ENCODE measurements around the gene ACSS3. TPM values are rescaled to one million over a fixed set of nuclear protein-coding genes. Genes with fewer than 3 reads are reported as not detected.

The ACSS3 gene
- total RNA-seq, 2 experiments from 2014 or later: not detected

DNA sequence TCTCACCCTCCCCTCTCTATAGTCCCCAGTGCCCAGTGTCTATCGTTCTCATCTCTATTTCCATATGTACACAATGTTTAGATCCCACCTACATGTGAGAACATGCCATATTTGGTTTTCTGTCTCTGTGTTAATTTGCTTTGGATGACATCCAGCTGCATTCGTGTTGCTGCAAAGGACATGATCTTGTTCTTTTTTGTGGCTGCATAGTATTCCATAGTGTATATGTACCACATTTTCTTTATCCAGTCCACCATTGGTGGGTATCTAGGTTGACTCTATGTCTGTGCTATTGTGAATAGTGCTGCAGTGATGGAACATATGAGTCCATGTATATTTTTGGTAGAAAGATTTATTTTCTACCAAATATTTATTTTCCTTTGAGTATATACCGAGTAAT is 45.7 kb downstream of the ACSS3 start:
- ATAC-seq (ENCODE audit: low read depth) (no peak), DNase-seq (no peak)
- POLR2A ChIA-PET: no interaction called here
- Mint-ChIP-seq H3K27ac (no peak overlapping the region), H3K27me3 (no peaks in the 10 kb centered on the region), H3K4me3 (no peak overlapping the region), H3K36me3 (no peaks in the 10 kb centered on the region), H3K4me1 (no peaks in the 10 kb centered on the region), H3K9me3 (peaks cover 6% of the 10 kb centered on the region)

DNA sequence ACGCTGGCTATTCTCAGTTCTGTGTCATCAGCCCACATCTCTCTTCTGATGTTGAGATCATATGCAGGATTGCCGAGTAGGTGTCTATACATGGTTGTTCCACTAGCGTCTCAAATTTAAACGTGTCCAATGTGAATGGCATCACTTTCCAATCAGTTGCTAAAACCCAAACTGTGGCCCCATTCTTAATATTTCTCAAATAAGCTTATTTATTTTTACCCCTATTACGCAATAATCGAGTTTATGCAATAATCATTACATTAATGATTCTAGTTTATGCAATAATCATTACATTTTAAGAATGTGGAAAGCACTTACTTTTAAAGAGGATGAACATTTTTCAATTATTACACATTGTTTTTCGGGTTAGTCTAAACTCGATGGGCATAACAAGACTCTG is 47.8 kb downstream of the ACSS3 start:
- H3K36me3 Mint-ChIP-seq: no peaks in the 10 kb centered on the region

DNA sequence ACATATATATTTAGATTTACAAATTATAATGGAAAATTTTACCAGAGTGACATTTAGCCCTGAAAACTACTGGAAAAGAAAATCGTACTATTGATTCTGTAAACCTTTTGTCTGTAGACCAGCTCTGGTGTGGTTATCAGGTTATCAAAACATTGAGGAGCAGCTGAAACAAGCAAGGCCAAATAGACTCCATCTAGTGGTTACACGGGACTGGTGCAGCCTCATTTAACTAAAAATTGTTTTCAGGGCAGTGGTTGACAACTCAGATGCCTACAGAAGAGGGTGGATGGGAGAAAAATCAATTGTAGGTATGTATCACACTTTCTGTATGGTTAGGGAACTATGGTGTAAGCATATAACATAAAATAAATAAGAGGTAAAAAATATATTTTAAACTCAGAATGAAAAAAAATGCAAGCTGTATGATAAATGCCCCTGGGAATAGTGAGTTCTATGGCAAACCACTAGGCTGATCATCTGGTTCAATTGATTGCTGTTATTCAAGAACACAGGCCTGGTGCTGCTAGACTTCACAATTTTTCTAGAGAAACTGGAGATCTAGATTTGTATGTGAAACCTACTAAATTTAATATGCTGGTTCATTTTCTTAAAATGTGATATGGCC is 51.2 kb downstream of the ACSS3 start:
- DNase-seq (no peak), ATAC-seq (ENCODE audit: low read depth) (no peak)
- peaks cover 7% of the 10 kb centered on the region for H3K9me3 Mint-ChIP-seq
- H3K27ac Mint-ChIP-seq: no peak overlapping the region
- H3K4me1 Mint-ChIP-seq: no peaks in the 10 kb centered on the region
- H3K36me3 Mint-ChIP-seq: no peaks in the 10 kb centered on the region
- H3K4me3 Mint-ChIP-seq: no peak overlapping the region
- no peaks in the 10 kb centered on the region for H3K27me3 Mint-ChIP-seq
- POLR2A ChIA-PET: no interaction called here

More for the DNA sequence above, 47.8 kb downstream of the ACSS3 start:
- POLR2A ChIA-PET: no interaction called here
- DNase-seq (no peak), ATAC-seq (ENCODE audit: low read depth) (no peak)
- Mint-ChIP-seq H3K27ac (no peak overlapping the region), H3K27me3 (no peaks in the 10 kb centered on the region), H3K4me3 (no peak overlapping the region), H3K9me3 (peaks cover 6% of the 10 kb centered on the region), H3K4me1 (no peaks in the 10 kb centered on the region)

- H3K27me3 Mint-ChIP-seq: no peaks in the 10 kb centered on the region
- no peaks in the 10 kb centered on the region for H3K4me1 Mint-ChIP-seq
- no peak overlapping the region for H3K4me3 Mint-ChIP-seq
- no peak for ATAC-seq (ENCODE audit: low read depth)
- no peaks in the 10 kb centered on the region for H3K36me3 Mint-ChIP-seq
- POLR2A ChIA-PET: no interaction called here
- no peak overlapping the region for H3K27ac Mint-ChIP-seq
- DNase-seq: no peak
- H3K9me3 Mint-ChIP-seq: peaks cover 3% of the 10 kb centered on the region
These were observed 58.6 kb downstream of the ACSS3 start for GRCh38 chr12:81136519-81136918.

- Mint-ChIP-seq H3K27me3 (no peaks in the 10 kb centered on the region), H3K4me3 (no peak overlapping the region), H3K4me1 (no peaks in the 10 kb centered on the region), H3K36me3 (no peaks in the 10 kb centered on the region), H3K27ac (no peak overlapping the region), H3K9me3 (peaks cover 3% of the 10 kb centered on the region)
- ATAC-seq (ENCODE audit: low read depth) (no peak), DNase-seq (no peak)
- POLR2A ChIA-PET: no interaction called here
These were observed 59.9 kb downstream of the ACSS3 start for GRCh38 chr12:81137801-81138200.

DNA sequence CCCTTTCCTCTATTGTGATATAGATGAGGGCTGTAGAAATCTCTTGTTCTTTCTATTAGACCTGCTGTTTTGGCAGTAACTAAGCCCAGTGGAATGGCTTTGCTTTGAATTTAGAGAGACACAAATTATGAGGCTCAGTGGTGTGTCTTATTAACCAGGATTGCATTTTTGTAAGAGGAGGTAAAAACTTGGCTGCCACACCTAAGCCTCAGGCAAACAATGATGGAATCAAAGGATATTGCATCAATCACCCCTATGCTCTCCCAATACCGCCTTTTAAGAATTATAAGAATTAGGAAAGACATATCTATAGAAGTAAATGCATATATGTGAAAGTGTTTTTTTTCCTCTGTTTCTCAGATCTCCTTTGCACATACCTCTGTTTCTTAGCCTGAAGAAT is 63.3 kb downstream of the ACSS3 start:
- no peak overlapping the region for H3K4me3 Mint-ChIP-seq
- H3K9me3 Mint-ChIP-seq: no peaks in the 10 kb centered on the region
- ATAC-seq (ENCODE audit: low read depth) (no peak), DNase-seq (no peak)
- H3K4me1 Mint-ChIP-seq: no peaks in the 10 kb centered on the region
- no peaks in the 10 kb centered on the region for H3K27me3 Mint-ChIP-seq
- no peaks in the 10 kb centered on the region for H3K36me3 Mint-ChIP-seq
- POLR2A ChIA-PET: no interaction called here
- H3K27ac Mint-ChIP-seq: no peak overlapping the region

GRCh38 chr12:81143057-81143456 is 65.2 kb downstream of the ACSS3 start:
- DNase-seq: no peak
- POLR2A ChIA-PET: no interaction called here

GRCh38 chr12:81146228-81147225 is 68.6 kb downstream of the ACSS3 start:
- DNase-seq (no peak), ATAC-seq (ENCODE audit: low read depth) (no peak)
- Mint-ChIP-seq H3K9me3 (no peaks in the 10 kb centered on the region), H3K27ac (no peak overlapping the region), H3K27me3 (no peaks in the 10 kb centered on the region), H3K4me3 (no peak overlapping the region), H3K4me1 (no peaks in the 10 kb centered on the region), H3K36me3 (no peaks in the 10 kb centered on the region)
- POLR2A ChIA-PET: no interaction called here

More at GRCh38 chr12:81143057-81143456, 65.2 kb downstream of the ACSS3 start:
- Mint-ChIP-seq H3K36me3 (no peaks in the 10 kb centered on the region), H3K4me1 (no peaks in the 10 kb centered on the region), H3K9me3 (no peaks in the 10 kb centered on the region), H3K27ac (no peak overlapping the region), H3K27me3 (no peaks in the 10 kb centered on the region), H3K4me3 (no peak overlapping the region)
- ATAC-seq (ENCODE audit: low read depth): no peak

GRCh38 chr12:81147292-81147919 is 69.5 kb downstream of the ACSS3 start:
- no peak overlapping the region for H3K4me3 Mint-ChIP-seq
- H3K4me1 Mint-ChIP-seq: no peaks in the 10 kb centered on the region
- ATAC-seq (ENCODE audit: low read depth) (no peak), DNase-seq (no peak)
- no peaks in the 10 kb centered on the region for H3K9me3 Mint-ChIP-seq
- H3K36me3 Mint-ChIP-seq: no peaks in the 10 kb centered on the region
- POLR2A ChIA-PET: no interaction called here
- no peak overlapping the region for H3K27ac Mint-ChIP-seq
- H3K27me3 Mint-ChIP-seq: no peaks in the 10 kb centered on the region

- POLR2A ChIA-PET: no interaction called here
- Mint-ChIP-seq H3K27ac (no peak overlapping the region), H3K27me3 (no peaks in the 10 kb centered on the region), H3K4me3 (no peak overlapping the region), H3K9me3 (no peaks in the 10 kb centered on the region), H3K4me1 (no peaks in the 10 kb centered on the region), H3K36me3 (no peaks in the 10 kb centered on the region)
- DNase-seq (no peak), ATAC-seq (ENCODE audit: low read depth) (no peak)
These were observed 72.5 kb downstream of the ACSS3 start for GRCh38 chr12:81150382-81150781.

DNA sequence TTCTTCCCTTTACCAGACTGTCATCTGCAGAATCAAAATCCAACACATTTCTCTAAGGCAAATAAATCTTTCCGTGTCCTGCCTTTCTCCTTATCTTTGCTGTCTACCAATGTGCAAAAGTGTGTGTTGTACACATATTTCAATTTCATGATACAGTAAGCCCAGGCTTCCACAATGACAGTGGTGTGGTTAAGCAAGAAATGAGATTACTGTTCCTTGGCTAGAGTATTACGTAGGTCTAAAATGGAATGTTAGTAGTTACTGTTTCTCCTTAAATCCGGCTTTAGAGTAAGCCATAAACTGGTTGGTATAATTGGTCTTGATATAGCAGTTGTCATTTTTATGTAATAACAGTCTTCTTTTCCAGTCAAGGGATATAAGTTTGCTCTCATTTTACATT is 82.0 kb downstream of the ACSS3 start:
- ATAC-seq (ENCODE audit: low read depth) (no peak), DNase-seq (no peak)
- Mint-ChIP-seq H3K9me3 (no peaks in the 10 kb centered on the region), H3K36me3 (no peaks in the 10 kb centered on the region), H3K27me3 (no peaks in the 10 kb centered on the region), H3K4me1 (no peaks in the 10 kb centered on the region), H3K4me3 (no peak overlapping the region), H3K27ac (no peak overlapping the region)
- POLR2A ChIA-PET: no interaction called here

DNA sequence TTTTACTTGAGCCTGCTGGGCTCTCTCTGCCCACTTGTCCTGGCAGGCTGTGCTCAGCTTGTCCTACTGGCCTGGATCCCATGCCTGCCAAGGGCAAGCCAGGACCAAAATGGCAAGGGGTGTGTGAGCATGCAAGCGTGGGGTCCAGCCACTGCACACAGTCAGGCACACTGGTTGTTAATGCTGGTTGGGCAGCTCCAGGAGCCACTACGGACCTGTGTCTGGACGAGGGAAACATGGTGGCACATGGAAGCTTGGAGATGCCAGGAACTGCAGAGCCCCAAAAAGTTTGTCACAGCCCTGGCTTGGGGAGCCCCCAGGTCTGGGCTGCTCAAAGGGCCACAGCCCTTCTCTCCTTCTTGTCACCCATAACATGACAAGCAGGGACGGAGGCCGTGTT is 83.8 kb downstream of the ACSS3 start:
- no peaks in the 10 kb centered on the region for H3K36me3 Mint-ChIP-seq
- DNase-seq: no peak
- H3K9me3 Mint-ChIP-seq: no peaks in the 10 kb centered on the region
- POLR2A ChIA-PET: no interaction called here
- H3K4me1 Mint-ChIP-seq: no peaks in the 10 kb centered on the region
- ATAC-seq (ENCODE audit: low read depth): no peak
- no peak overlapping the region for H3K27ac Mint-ChIP-seq
- no peaks in the 10 kb centered on the region for H3K27me3 Mint-ChIP-seq
- no peak overlapping the region for H3K4me3 Mint-ChIP-seq

GRCh38 chr12:81162391-81163136 is 84.7 kb downstream of the ACSS3 start:
- H3K27ac Mint-ChIP-seq: no peak overlapping the region
- POLR2A ChIA-PET: no interaction called here
- no peak for ATAC-seq (ENCODE audit: low read depth)
- no peak overlapping the region for H3K4me3 Mint-ChIP-seq
- H3K4me1 Mint-ChIP-seq: no peaks in the 10 kb centered on the region
- no peaks in the 10 kb centered on the region for H3K36me3 Mint-ChIP-seq
- no peaks in the 10 kb centered on the region for H3K9me3 Mint-ChIP-seq
- DNase-seq: no peak
- H3K27me3 Mint-ChIP-seq: no peaks in the 10 kb centered on the region
